Activated naive CD8-positive, alpha-beta T cell (primary cell): ENCODE measurements around the gene SLC46A1.

Source experiments
- H3K27ac Mint-ChIP-seq: one replicate; pipeline ENCODE4 v1.8.0; 2021; ENCODE audit warnings: mixed read lengths
- H3K27me3 Mint-ChIP-seq: one replicate; pipeline ENCODE4 v1.8.0; 2021; ENCODE audit warnings: mixed read lengths
- H3K36me3 Mint-ChIP-seq: one replicate; pipeline ENCODE4 v1.8.0; 2021; ENCODE audit warnings: mixed read lengths
- H3K4me1 Mint-ChIP-seq: one replicate; pipeline ENCODE4 v1.8.0; 2021; ENCODE audit warnings: low read depth, mixed read lengths
- H3K4me3 Mint-ChIP-seq: one replicate; pipeline ENCODE4 v1.8.0; 2021; ENCODE audit warnings: mild to moderate bottlenecking, mixed read lengths
- H3K9me3 Mint-ChIP-seq: one replicate; pipeline ENCODE4 v1.8.0; 2021; ENCODE audit warnings: low read depth, mixed read lengths

SLC46A1 gene

DNA sequence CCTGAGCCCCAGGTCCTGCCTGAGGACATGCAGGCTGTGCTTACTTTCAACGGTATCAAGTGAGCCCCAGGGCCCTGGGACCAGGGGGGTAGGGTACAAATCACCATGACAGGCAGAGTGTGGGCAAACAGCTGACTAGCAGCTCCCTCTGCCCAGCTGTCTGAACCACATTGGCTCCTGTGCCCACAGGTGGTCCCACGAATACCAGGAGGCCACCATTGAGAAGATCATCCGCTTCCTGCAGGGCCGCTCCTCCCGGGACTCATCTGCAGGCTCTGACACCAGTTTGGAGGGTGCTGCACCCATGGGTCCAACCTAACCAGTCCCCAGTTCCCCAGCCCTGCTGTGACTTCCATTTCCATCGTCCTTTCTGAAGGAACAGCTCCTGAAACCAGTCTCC is 10.0 kb downstream of the SLC46A1 start:
- no peak overlapping the region for H3K4me3 Mint-ChIP-seq
- H3K27me3 Mint-ChIP-seq: no peaks in the 10 kb centered on the region
- H3K36me3 Mint-ChIP-seq: no peaks in the 10 kb centered on the region
- no peak overlapping the region for H3K27ac Mint-ChIP-seq
- H3K9me3 Mint-ChIP-seq: no peaks in the 10 kb centered on the region
- no peaks in the 10 kb centered on the region for H3K4me1 Mint-ChIP-seq

DNA sequence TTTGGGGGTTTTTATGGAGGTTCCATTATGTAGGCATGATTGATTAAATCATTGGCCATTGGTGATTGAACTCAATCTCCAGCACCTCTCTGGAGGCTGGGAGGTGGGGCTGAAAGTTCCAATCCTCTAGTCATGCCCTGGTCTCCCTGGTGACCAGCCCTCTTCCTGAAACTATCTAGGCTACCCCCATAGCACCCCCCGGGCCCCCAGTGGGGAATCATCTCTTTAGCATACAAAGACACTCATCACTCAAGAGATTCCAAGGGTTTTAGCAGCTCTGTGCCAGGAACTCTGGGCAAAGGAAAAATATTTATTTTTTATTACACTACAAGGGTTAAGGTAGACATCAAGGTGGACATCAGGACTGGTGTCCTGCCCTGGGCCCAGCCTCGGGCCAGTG is 10.6 kb downstream of the SLC46A1 start:
- H3K9me3 Mint-ChIP-seq: no peaks in the 10 kb centered on the region
- peaks cover 2% of the 10 kb centered on the region for H3K36me3 Mint-ChIP-seq
- no peak overlapping the region for H3K27ac Mint-ChIP-seq
- H3K4me1 Mint-ChIP-seq: no peaks in the 10 kb centered on the region
- no peaks in the 10 kb centered on the region for H3K27me3 Mint-ChIP-seq
- no peak overlapping the region for H3K4me3 Mint-ChIP-seq

DNA sequence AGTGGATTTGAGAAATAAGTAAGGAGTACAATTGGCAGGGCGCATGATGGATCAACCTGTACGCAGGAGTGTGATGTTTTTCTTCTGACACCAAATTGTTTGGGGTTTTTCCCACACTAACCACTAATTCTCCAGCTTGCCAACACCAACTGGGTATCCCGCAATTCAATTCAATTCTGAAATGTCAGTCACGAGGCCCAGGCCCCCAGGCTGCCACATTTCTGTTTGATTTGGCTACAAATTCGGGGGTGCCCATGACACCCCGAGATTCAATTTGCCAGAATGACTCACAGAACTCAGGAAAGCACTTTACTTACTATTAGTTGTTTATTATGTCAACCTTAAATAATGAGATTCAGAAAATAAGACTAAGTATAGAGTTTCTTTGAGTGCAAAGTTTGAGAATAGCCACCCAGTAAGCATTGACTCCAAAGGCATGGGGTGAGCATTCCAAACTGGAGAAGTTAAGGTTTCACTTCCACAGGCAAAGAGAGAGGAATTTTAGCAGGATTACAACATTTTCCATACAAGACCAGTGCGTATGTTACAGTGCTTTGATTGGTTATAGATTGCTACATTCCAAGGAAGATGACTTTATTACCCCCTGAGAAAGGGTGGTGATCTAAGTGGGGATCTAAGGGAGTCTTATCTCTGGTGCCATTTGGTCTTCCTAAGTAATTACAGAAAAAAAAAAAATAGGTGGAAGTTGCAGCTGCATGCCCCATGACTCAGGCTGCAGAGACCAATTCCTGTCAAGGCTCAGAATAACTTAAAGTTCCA is 11.5 kb downstream of the SLC46A1 start:
- Mint-ChIP-seq H3K36me3 (peaks cover 2% of the 10 kb centered on the region), H3K9me3 (no peaks in the 10 kb centered on the region), H3K27ac (no peak overlapping the region), H3K4me1 (no peaks in the 10 kb centered on the region), H3K4me3 (no peak overlapping the region), H3K27me3 (no peaks in the 10 kb centered on the region)

DNA sequence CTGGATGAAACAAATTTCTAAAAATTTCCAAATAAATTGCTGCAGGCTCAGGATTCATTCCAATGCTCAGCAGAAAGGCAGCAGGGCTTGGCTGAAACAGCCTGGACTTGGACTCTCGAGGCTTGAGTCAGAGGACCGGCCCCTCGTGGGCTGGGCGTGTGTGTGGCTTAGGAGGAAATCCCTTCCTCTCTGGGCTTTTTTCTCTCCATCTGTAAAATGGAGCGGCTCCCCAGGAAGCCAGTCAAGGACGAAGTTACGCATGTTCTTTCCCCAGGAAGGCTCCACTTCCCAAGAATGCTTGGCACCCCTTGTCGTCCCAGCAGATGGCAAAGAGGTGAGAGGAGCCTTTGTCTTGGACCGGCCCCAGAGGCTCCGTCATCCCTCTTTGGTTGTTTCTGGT is 13.5 kb downstream of the SLC46A1 start:
- no peaks in the 10 kb centered on the region for H3K27me3 Mint-ChIP-seq
- peaks cover 2% of the 10 kb centered on the region for H3K36me3 Mint-ChIP-seq
- H3K27ac Mint-ChIP-seq: no peak overlapping the region
- no peak overlapping the region for H3K4me3 Mint-ChIP-seq
- no peaks in the 10 kb centered on the region for H3K9me3 Mint-ChIP-seq
- peaks cover 2% of the 10 kb centered on the region for H3K4me1 Mint-ChIP-seq

GRCh38 chr17:28391401-28391800 is 14.6 kb downstream of the SLC46A1 start:
- Mint-ChIP-seq H3K27ac (no peak overlapping the region), H3K36me3 (peaks cover 2% of the 10 kb centered on the region), H3K4me3 (no peak overlapping the region), H3K27me3 (no peaks in the 10 kb centered on the region), H3K9me3 (no peaks in the 10 kb centered on the region), H3K4me1 (peaks cover 3% of the 10 kb centered on the region)

DNA sequence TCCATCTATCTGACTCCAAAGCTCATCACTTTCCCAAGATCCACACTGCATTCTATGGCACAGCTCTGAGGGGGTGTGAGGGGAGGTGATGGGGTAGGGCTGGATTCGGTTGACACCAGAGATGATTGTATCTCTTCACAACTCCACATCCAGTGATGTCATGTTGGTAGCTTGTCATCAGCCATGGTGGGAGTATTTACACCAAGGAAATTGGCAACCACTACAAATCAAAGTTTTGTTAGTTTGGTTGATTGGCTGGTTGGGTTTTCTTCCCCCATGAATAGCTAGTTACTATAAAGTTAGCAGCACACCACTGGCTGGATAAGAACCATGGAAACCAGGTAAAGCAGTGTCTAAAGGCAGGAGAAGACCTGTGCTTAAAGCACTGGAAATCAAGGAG is 15.0 kb downstream of the SLC46A1 start:
- H3K27ac Mint-ChIP-seq: no peak overlapping the region
- H3K9me3 Mint-ChIP-seq: no peaks in the 10 kb centered on the region
- peaks cover 2% of the 10 kb centered on the region for H3K36me3 Mint-ChIP-seq

GRCh38 chr17:28390563-28390962 is 15.4 kb downstream of the SLC46A1 start:
- Mint-ChIP-seq H3K27me3 (no peaks in the 10 kb centered on the region), H3K4me1 (peaks cover 3% of the 10 kb centered on the region), H3K4me3 (no peak overlapping the region), H3K27ac (no peak overlapping the region), H3K36me3 (peaks cover 2% of the 10 kb centered on the region), H3K9me3 (no peaks in the 10 kb centered on the region)

More for the DNA sequence above, 15.0 kb downstream of the SLC46A1 start:
- Mint-ChIP-seq H3K4me3 (no peak overlapping the region), H3K27me3 (no peaks in the 10 kb centered on the region), H3K4me1 (peaks cover 3% of the 10 kb centered on the region)

- H3K27me3 Mint-ChIP-seq: no peaks in the 10 kb centered on the region
- no peak overlapping the region for H3K4me3 Mint-ChIP-seq
- no peaks in the 10 kb centered on the region for H3K9me3 Mint-ChIP-seq
- H3K27ac Mint-ChIP-seq: no peak overlapping the region
- H3K4me1 Mint-ChIP-seq: peaks cover 6% of the 10 kb centered on the region
- H3K36me3 Mint-ChIP-seq: peaks cover 2% of the 10 kb centered on the region
These were observed 15.9 kb downstream of the SLC46A1 start for GRCh38 chr17:28390141-28390540.

DNA sequence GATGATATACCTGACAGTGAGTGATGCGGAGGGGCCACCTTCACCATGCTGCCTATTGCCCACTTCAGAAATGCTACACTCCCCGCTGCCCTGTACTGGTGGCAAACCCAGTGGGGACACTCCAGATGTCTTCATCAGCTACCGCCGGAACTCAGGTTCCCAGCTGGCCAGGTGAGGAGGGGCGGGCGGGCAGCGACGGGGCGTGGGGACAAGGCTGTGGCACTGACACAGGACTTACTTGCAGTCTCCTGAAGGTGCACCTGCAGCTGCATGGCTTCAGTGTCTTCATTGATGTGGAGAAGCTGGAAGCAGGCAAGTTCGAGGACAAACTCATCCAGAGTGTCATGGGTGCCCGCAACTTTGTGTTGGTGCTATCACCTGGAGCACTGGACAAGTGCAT is 17.9 kb downstream of the SLC46A1 start:
- H3K36me3 Mint-ChIP-seq: peaks cover 2% of the 10 kb centered on the region
- H3K4me1 Mint-ChIP-seq: peaks cover 14% of the 10 kb centered on the region
- no peaks in the 10 kb centered on the region for H3K9me3 Mint-ChIP-seq
- no peak overlapping the region for H3K4me3 Mint-ChIP-seq
- H3K27me3 Mint-ChIP-seq: no peaks in the 10 kb centered on the region
- H3K27ac Mint-ChIP-seq: no peak overlapping the region

- H3K36me3 Mint-ChIP-seq: peaks cover 2% of the 10 kb centered on the region
- peak overlapping the region; percentile 17 for H3K4me3 Mint-ChIP-seq
- no peaks in the 10 kb centered on the region for H3K9me3 Mint-ChIP-seq
- no peaks in the 10 kb centered on the region for H3K27me3 Mint-ChIP-seq
- H3K27ac Mint-ChIP-seq: no peak overlapping the region
- H3K4me1 Mint-ChIP-seq: peaks cover 20% of the 10 kb centered on the region
These were observed 19.6 kb downstream of the SLC46A1 start for GRCh38 chr17:28386391-28386790.

DNA sequence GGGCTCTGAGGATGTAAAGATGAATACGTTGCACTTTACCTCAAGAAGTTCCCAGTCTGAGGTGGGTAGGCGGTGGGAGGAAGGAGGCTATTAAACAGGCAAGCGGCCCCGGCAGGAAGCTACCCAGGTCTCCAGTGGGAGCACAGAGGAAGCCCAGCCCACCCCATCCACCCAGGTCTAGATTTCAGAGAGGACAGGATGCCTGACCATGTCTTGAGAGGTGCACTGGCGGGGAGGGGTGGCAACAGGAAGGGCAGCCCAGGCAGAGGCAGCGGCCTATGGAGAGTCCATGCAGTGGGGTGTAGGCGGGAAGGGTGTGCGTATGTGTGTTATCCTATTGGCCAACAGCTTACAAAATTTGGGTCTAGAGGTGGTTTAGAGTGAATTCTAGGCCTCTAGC is 20.6 kb downstream of the SLC46A1 start:
- H3K4me1 Mint-ChIP-seq: peaks cover 24% of the 10 kb centered on the region
- no peaks in the 10 kb centered on the region for H3K9me3 Mint-ChIP-seq
- peaks cover under 1% of the 10 kb centered on the region for H3K36me3 Mint-ChIP-seq
- no peaks in the 10 kb centered on the region for H3K27me3 Mint-ChIP-seq
- no peak overlapping the region for H3K27ac Mint-ChIP-seq
- H3K4me3 Mint-ChIP-seq: peak overlapping the region; percentile 92

DNA sequence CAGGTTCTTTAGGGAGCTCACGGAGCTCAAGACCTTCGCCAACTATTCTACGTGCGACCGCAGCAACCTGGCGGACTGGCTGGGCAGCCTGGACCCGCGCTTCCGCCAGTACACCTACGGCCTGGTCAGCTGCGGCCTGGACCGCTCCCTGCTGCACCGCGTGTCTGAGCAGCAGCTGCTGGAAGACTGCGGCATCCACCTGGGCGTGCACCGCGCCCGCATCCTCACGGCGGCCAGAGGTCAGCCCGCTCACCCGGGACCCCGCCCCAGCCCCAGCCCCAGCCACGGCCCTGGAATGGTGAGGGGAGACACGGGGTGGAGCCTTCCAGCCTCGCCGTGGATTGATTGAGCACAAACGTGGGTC is 21.0 kb downstream of the SLC46A1 start:
- peaks cover 24% of the 10 kb centered on the region for H3K4me1 Mint-ChIP-seq
- no peaks in the 10 kb centered on the region for H3K9me3 Mint-ChIP-seq
- peaks cover 3% of the 10 kb centered on the region for H3K36me3 Mint-ChIP-seq
- H3K4me3 Mint-ChIP-seq: peak overlapping the region; percentile 92
- no peaks in the 10 kb centered on the region for H3K27me3 Mint-ChIP-seq
- H3K27ac Mint-ChIP-seq: peak overlapping the region; percentile 66

- peaks cover 3% of the 10 kb centered on the region for H3K36me3 Mint-ChIP-seq
- no peaks in the 10 kb centered on the region for H3K27me3 Mint-ChIP-seq
- H3K4me1 Mint-ChIP-seq: peaks cover 24% of the 10 kb centered on the region
- peak overlapping the region; percentile 92 for H3K4me3 Mint-ChIP-seq
- no peaks in the 10 kb centered on the region for H3K9me3 Mint-ChIP-seq
- peak overlapping the region; percentile 66 for H3K27ac Mint-ChIP-seq
These were observed 21.6 kb downstream of the SLC46A1 start for GRCh38 chr17:28384281-28385036.

DNA sequence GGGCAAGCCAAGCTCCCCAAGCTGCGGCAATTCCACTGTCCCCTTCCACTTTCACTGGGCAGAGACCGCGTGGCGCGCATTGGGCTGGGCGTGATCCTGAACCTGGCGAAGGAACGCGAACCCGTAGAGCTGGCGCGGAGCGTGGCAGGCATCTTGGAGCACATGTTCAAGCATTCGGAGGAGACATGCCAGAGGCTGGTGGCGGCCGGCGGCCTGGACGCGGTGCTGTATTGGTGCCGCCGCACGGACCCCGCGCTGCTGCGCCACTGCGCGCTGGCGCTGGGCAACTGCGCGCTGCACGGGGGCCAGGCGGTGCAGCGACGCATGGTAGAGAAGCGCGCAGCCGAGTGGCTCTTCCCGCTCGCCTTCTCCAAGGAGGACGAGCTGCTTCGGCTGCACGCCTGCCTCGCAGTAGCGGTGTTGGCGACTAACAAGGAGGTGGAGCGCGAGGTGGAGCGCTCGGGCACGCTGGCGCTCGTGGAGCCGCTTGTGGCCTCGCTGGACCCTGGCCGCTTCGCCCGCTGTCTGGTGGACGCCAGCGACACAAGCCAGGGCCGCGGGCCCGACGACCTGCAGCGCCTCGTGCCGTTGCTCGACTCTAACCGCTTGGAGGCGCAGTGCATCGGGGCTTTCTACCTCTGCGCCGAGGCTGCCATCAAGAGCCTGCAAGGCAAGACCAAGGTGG is 24.7 kb downstream of the SLC46A1 start:
- no peaks in the 10 kb centered on the region for H3K9me3 Mint-ChIP-seq
- H3K27ac Mint-ChIP-seq: peak overlapping the region; percentile 16
- peaks cover 3% of the 10 kb centered on the region for H3K36me3 Mint-ChIP-seq
- H3K4me1 Mint-ChIP-seq: peaks cover 21% of the 10 kb centered on the region
- H3K4me3 Mint-ChIP-seq: peak overlapping the region; percentile 52
- no peaks in the 10 kb centered on the region for H3K27me3 Mint-ChIP-seq
